Frontal cortex (tissue), 4 donors: ENCODE measurements around the gene GLIPR1L2. TPM values are rescaled to one million over a fixed set of nuclear protein-coding genes. Genes with fewer than 3 reads are reported as not detected.
"Not testable (repeated sequence)": the region's sequence is repeated elsewhere in the genome, so short reads cannot be mapped to it uniquely, and the experiment has no call there.

Experiments
- DNase-seq, 2 donors: peaks; one replicate each; pipeline ENCODE4 v3.0.0; 2012; ENCODE audit warnings: low spot score in 2 of 2
- FAIRE-seq: peaks from 2 replicates; lab custom pipeline; 2012; peaks lifted over from hg19 to GRCh38; lab: Jason Lieb, UNC
- total RNA-seq: library from RNA; depleted of rRNA; stranded (reverse); fragments of >200 nt; gene quantifications from one replicate; pipeline ENCODE4 v1.2.3, GENCODE V29; 2014
- donor health status: control.
- donor health status: control.
- donor health status: control.

The GLIPR1L2 gene
- 0.41 TPM for total RNA-seq

DNA sequence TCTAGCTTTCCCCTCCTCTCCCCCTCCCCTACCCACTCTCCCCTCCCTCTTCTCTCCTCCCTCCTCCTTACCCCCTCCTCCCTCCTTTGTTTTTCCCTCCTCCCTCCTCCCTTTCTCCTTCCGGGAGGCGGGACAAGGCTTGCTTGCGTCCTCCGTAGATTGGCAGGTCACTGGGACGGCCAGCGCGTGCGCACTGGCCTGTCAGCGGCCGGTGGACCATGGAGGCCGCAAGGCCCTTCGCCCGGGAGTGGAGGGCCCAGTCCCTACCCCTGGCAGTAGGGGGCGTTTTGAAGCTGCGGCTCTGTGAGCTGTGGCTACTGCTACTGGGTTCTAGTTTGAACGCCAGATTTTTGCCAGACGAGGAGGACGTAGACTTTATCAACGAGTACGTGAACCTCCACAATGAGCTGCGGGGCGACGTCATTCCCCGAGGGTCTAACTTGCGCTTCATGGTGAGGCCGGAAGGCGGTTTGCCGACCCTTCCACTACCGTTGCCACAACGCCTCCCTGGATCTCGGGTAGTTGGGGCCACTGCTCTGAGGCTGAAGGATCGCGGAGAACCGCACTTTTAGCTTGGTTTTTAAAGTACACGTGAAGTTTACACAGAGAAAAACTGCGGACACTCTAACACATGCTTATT lies at the start of gene GLIPR1L2:
Gene GLIPR1L2, plus strand, starts transcription at position 191 of the 640 bp plus-strand sequence. Its CDS starts 28 bp downstream, at position 219.
- FAIRE-seq: no peak
- peak; percentile 60 to 74 for DNase-seq

DNA sequence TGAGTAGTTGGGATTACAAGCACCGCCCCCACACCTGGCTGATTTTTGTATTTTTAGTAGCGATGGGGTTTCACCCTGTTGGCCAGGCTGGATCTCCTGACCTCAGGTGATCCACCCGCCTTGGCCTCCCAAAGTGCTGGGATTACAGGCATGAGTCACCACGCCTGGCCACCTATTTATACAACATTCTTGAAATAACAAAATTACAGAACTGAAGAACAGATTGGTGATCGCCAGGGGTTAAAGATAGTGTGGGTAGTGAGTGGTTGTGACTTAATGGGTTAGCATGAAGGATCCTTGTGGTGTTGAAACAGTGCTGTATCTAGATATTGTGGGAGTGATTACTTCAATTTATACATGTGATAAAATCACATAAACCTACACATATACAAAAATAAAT lies 49.0 kb upstream of the GLIPR1L2 start:
- no peak for FAIRE-seq
- no peak for DNase-seq

GRCh38 chr12:75345531-75345930 lies 45.4 kb upstream of the GLIPR1L2 start:
- no peak for FAIRE-seq
- DNase-seq: no peak

- FAIRE-seq, DNase-seq: not testable (repeated sequence)
Observed at GRCh38 chr12:75346215-75346614, 44.7 kb upstream of the GLIPR1L2 start.

DNA sequence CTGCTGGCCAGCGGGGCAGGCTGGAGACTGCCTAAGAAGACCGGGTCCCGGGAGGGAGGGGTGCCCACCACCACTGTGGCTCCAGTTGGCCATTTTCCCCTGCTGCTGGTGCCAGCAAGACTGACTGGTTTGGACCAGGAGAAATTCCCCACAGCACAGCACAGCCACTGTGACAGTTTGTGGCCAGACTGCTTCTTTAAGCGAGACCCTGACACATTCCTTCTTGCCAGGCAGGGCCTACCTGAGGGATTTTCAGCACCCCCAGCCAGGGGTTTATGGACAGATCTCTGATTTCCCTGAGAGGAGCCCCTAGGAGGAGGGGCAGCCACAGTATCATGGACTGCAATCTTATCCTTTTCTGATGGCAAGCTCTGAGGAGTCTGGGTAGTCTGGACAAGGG lies 40.9 kb upstream of the GLIPR1L2 start:
- no peak for FAIRE-seq
- DNase-seq: no peak

GRCh38 chr12:75350413-75350812 lies 40.5 kb upstream of the GLIPR1L2 start:
- no peak for FAIRE-seq

GRCh38 chr12:75354011-75354410 lies 36.9 kb upstream of the GLIPR1L2 start:
- FAIRE-seq (no peak), DNase-seq (no peak)

More at GRCh38 chr12:75350413-75350812, 40.5 kb upstream of the GLIPR1L2 start:
- no peak for DNase-seq

- FAIRE-seq (no peak), DNase-seq (no peak)
Observed at GRCh38 chr12:75360920-75361319, 30.0 kb upstream of the GLIPR1L2 start.

GRCh38 chr12:75361408-75361807 lies 29.5 kb upstream of the GLIPR1L2 start:
- FAIRE-seq (no peak), DNase-seq (no peak)

DNA sequence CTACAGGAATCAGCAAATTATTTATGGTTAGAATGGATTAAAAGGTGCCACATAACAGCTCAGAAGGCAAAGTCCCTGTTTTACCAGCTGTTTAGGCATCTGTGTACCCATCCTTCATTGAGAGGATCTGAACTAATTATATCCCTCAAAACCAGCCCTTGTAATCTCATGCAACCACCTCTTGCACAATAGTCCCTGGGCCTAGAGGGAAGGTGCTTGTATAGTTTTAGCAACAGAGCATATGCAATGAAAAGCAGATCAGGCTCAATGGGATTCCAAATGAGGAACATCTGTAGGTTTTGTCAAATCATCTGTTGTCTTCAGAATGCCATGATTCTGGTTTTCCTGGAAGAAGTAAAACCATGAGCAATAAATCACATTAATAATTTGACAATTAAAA lies 26.0 kb upstream of the GLIPR1L2 start:
- no peak for FAIRE-seq
- DNase-seq: no peak

DNA sequence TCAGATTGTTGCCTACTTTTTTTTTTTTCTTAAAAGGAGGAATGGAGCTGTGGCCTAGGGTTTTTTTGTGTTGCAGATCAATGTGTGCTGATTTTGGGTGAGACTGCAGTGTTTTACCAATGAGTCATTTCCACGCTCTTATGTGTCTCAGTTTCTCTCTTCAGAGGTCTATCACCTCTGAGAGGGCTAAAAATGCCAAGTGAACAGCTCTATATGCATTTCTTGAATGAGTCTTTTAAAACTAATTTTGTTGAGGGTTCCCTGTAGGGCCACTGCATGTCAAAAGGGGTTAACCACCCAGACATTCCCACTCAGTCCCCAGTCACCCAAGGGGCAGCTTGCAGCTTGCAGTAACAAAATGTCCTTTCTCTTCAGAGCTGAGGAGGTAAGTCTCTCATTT lies 24.3 kb upstream of the GLIPR1L2 start:
- no peak for FAIRE-seq
- DNase-seq: no peak

DNA sequence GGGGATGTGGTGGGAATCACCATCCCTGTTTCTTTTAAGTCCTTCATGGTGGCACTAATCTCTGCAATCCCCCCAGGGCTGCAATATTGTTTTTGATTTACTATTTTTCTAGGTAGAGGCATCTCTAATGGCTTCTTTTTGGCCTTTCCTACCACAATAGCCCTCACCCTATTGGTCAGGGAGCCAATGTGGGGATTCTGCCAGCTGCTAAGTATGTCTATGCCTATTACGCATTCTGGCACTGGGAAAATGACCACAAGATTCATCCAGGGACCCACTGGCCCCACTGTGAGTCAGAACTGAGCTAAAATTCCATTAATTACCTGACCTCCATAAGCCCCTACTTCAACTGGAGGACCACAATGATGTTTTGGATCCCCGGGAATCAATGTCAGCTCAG lies 15.9 kb upstream of the GLIPR1L2 start:
- no peak for DNase-seq
- FAIRE-seq: no peak

DNA sequence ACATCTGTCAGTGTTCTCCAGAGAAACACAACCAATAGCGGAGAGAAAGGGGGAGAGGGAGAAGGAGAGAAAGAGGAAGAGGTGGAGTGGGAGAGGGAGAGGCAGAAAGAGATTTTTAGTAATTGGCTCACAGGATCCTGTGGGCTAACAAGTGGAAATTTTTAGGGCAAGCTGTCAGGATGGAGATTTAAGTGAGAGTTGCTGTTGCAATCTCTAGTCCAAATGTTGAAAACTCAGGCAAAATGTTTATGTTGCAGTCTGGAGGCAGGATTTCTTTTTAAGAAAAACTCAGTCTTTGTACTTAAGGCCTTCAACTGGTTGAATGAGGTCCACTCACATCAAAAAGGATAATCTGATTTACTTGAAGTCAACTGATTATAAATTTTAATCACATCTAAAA lies 12.5 kb upstream of the GLIPR1L2 start:
- DNase-seq: no peak
- FAIRE-seq: no peak

DNA sequence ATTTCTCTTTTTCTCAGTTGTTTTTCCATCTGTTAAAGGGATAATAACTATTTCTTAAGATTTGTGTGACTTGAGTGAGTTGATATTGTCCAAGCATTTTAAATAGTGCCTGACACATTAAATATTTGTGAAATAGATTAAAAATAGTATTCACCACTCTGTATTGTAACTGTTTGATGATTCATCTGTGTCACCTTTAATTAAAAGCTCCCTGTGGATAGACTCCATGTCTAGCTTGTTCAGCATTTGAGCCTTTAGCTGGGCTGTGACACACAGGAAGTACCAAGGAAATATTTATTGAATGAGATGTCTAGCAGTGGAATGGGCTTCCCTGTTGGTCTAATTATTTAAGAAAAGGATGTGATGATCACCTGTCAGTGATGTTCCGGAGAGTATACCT lies 1.8 kb upstream of the GLIPR1L2 start:
- no peak for FAIRE-seq

GRCh38 chr12:75389706-75390105 lies 1.2 kb upstream of the GLIPR1L2 start:
- no peak for DNase-seq
- no peak for FAIRE-seq

More for the DNA sequence above, 1.8 kb upstream of the GLIPR1L2 start:
- no peak for DNase-seq

- no peak for FAIRE-seq
- DNase-seq: no peak
Observed at GRCh38 chr12:75390156-75390898, 562 bp upstream of the GLIPR1L2 start.

DNA sequence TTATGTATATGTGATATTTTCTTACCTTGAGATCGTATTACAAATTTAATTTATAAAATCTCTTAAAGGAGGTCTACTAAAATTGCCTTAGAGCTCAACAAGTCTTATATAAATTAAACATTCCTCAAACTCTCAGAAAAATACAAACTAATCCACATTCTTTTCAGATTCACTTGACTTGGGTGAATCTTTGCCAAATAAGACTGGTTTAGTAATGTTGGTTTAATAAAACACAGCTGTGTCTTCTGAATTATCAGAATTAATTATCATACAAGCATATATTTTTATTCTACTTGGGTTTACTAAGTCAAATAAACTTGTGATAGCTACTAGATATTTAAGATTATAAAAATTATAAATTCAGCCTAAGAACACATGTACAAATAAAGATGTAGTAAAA lies 13.3 kb downstream of the GLIPR1L2 start:
- FAIRE-seq: no peak
- no peak for DNase-seq

- no peak for FAIRE-seq
- no peak for DNase-seq
Observed at GRCh38 chr12:75407683-75408082, 16.8 kb downstream of the GLIPR1L2 start.

DNA sequence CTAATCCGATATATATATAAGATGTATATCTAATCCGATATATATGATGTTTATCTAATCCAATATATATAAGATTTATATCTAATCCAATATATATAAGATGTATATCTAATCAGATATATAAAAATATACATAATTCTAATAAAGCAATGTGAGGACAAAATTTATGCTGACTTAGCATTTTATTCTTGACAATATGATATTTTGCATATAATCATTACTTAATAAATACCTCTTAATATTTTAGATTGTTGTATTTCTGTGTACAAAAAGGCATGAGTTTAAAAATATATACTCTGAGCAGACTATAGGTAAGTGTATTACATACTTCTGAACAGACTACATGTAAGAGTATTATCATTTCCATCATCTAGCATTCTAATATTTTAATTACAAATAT lies 18.9 kb downstream of the GLIPR1L2 start:
- FAIRE-seq: no peak

DNA sequence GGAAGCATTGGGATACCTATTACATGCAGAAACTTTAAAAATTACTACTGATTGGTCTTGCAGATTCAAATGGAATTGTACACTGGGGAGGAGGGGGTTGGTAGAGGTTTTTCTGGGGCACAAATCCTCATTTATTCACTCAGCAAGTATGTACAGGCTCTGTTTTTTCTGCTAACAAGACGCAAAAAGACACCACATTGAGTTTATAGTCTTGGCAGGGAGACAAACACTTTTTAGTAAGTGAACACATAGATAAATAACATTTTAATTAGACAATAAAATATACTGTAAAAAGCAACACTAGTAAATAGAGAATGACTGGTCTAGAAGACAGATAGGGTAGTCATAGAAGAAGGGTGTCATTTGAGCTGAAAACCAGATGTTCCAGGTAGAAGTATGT lies 23.8 kb downstream of the GLIPR1L2 start:
- DNase-seq: no peak
- FAIRE-seq: no peak

More for the DNA sequence above, 18.9 kb downstream of the GLIPR1L2 start:
- DNase-seq: no peak

GRCh38 chr12:75419841-75420240 lies 29.0 kb downstream of the GLIPR1L2 start:
- no peak for DNase-seq
- no peak for FAIRE-seq
